Epithelial cell of esophagus (primary cell): ENCODE results near the gene SH3BGRL2.
A peak's percentile ranks its signal among the peaks of the same experiment; 100 is the strongest.
"Not testable (repeated sequence)": the region's sequence is repeated elsewhere in the genome, so short reads cannot be mapped to it uniquely, and the experiment has no call there.

Experiments used
- DNase-seq: peaks from one replicate; pipeline ENCODE4 v3.0.0; 2010; ENCODE audit warnings: low read depth
- H3K4me3 ChIP-seq: 2 replicates; pipeline ENCODE4 v1.5.1; 2011; ENCODE audit warnings: mild to moderate bottlenecking, low read length, control low read depth
- CTCF ChIP-seq: IDR thresholded peaks from 2 replicates; pipeline ENCODE4 v1.5.1; 2011; ENCODE audit warnings: low read depth, mild to moderate bottlenecking, low read length, control low read depth, inconsistent platforms; ENCODE audit not compliant: insufficient read depth; ENCODE audit errors: missing control alignments

SH3BGRL2 gene

GRCh38 chr6:79646561-79646960 lies 15.4 kb downstream of the SH3BGRL2 start:
- no peak for TF ChIP-seq CTCF
- no peak overlapping the region for H3K4me3 ChIP-seq
- DNase-seq, result no peak

DNA sequence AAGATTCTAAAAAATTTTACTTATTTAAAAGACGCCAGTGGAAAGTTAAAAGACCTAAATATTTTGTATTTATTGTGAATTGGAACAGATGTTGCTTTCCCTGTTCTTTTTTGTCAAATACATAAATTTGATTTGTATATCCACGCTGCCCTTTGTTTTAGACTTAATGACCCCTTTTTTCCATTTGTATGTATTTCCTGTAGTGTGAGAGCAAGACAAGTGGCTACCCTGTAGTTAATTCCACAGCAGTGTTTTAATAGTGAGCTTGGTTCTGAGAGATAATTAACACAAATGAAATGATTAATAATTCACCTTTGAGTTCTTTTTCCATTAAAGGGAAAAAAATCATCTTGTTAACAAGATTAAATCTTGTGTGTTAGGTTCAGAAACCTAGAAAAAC lies 16.6 kb downstream of the SH3BGRL2 start:
- no peak for DNase-seq
- H3K4me3 ChIP-seq, result no peak overlapping the region
- no peak for TF ChIP-seq CTCF

DNA sequence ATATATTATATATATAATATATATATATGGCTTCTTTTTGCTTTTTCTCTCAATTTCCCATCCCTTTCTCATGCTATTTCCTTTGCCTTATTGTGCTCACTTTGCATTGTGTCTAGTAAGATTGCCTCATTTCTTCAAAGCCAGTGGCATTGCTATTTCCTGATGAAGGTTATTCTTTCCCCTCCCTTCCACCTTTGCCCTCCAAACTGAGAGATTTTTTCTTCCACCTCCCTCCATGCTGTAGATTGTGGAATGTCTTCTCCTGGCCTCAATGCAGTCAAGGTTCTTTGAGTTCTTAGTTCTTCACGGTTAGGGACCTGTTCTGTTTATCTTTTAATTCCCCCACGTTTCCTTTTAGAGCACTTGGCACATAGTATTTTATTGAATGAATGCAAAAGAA lies 17.2 kb downstream of the SH3BGRL2 start:
- DNase-seq, result no peak
- H3K4me3 ChIP-seq, result no peak overlapping the region
- no peak for TF ChIP-seq CTCF

- DNase-seq, result no peak
- no peak overlapping the region for H3K4me3 ChIP-seq
- no peak for TF ChIP-seq CTCF
Observed at GRCh38 chr6:79649016-79649415, 17.9 kb downstream of the SH3BGRL2 start.

DNA sequence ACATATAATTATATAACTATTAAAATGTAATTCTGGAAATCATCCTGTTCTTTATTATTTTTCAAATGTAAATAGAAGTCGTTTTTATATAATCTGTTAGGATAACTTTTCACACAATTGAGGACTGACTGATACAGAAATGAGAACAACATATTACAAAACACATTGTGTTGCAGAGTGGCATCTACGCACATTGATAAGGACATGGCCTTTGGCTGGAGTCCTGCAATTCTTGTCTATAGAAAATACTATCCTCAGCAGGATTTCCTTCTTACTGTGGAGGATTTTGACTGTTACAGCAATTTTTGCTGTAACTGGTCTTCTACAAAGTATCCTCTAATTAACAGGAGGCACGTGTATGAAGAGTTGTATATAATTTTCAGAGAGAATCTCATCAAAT lies 19.8 kb downstream of the SH3BGRL2 start:
- no peak for TF ChIP-seq CTCF
- no peak for DNase-seq
- H3K4me3 ChIP-seq, result no peak overlapping the region

- TF ChIP-seq CTCF, result no peak
- peak; percentile 59 for DNase-seq
- H3K4me3 ChIP-seq, result no peak overlapping the region
Observed at GRCh38 chr6:79656134-79656533, 25.0 kb downstream of the SH3BGRL2 start.

DNA sequence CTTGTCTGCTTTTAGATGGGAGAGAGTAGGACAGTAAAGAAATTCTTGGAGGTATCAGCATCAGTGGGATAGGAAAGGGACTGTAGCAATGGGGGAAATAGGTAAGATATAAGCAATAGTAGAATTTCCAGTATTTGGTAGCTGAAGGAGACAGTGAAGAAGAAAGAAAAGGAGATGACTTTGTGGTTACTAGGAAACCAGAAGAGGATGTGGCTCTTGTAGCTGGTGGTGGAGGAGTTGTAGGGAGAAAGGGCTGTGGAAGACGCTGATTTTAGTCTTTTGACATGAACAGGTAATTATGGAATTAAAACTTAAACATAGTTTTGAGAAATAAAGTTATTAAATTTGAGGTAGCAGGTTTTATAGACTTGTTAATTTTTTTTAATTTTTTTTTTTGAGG lies 26.1 kb downstream of the SH3BGRL2 start:
- no peak for TF ChIP-seq CTCF
- DNase-seq, result no peak
- H3K4me3 ChIP-seq, result no peak overlapping the region

DNA sequence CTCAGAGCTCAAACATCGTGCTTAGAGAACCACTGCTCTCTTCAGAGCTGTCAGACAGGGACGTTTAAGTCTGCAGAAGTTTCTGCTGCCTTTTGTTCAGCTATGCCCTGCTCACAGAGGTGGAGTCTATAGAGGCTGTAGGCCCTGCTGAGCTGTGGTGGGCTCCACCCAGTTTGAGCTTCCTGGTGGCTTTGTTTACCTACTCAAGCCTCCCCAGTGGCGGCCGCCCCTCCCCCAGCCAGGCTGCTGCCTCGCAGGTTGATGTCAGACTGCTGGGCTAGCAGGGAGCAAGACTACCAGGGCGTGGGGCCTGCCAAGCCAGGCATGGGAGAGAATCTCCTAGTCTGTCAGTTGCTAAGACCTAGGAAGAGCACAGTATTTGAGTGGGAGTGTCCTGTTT lies 32.5 kb downstream of the SH3BGRL2 start:
- not testable (repeated sequence) for H3K4me3 ChIP-seq, DNase-seq
